ENCODE data around the gene MCTP1.

Gene MCTP1

GRCh38 chr5:95027151-95027721 lies 257.7 kb downstream of the MCTP1 start:
- Mint-ChIP-seq H3K9me3 (no peaks in the 10 kb centered on the region), H3K4me1 (peaks cover 11% of the 10 kb centered on the region), H3K27me3 (ENCODE audit: low read depth) (no peaks in the 10 kb centered on the region), H3K4me3 (no peak overlapping the region), H3K36me3 (ENCODE audit: low read depth) (no peaks in the 10 kb centered on the region), H3K27ac (no peak overlapping the region)
- TF ChIP-seq, protein P1, sequence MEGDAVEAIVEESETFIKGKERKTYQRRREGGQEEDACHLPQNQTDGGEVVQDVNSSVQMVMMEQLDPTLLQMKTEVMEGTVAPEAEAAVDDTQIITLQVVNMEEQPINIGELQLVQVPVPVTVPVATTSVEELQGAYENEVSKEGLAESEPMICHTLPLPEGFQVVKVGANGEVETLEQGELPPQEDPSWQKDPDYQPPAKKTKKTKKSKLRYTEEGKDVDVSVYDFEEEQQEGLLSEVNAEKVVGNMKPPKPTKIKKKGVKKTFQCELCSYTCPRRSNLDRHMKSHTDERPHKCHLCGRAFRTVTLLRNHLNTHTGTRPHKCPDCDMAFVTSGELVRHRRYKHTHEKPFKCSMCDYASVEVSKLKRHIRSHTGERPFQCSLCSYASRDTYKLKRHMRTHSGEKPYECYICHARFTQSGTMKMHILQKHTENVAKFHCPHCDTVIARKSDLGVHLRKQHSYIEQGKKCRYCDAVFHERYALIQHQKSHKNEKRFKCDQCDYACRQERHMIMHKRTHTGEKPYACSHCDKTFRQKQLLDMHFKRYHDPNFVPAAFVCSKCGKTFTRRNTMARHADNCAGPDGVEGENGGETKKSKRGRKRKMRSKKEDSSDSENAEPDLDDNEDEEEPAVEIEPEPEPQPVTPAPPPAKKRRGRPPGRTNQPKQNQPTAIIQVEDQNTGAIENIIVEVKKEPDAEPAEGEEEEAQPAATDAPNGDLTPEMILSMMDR (IDR thresholded peaks at IDR 0.05; ENCODE audit: unreplicated experiment in 3 of 3) = no peak

DNA sequence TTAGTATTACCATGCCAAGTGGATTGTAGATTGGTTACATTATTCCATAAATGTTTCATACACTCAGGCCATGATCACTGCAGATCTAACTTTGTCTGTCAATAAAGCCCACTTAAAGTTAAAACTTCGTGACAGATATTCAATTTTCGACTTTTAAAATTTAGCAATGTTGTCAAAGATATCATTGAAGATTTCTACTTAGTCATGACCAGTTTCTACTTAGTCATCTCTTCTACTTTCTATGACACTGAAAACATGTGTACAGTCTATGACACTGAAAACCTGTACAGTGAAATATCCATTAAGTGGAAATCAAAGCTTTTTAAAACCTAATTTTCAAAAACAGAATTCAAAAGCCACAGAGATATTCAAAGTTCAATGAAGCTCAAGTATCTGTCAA lies 258.2 kb downstream of the MCTP1 start:
- H3K9me3 Mint-ChIP-seq = no peaks in the 10 kb centered on the region
- no peaks in the 10 kb centered on the region for H3K27me3 Mint-ChIP-seq (ENCODE audit: low read depth)
- H3K4me3 Mint-ChIP-seq = no peak overlapping the region
- TF ChIP-seq, protein P1 (IDR thresholded peaks at IDR 0.05; ENCODE audit: unreplicated experiment in 3 of 3) = no peak
- H3K4me1 Mint-ChIP-seq = peaks cover 11% of the 10 kb centered on the region
- no peaks in the 10 kb centered on the region for H3K36me3 Mint-ChIP-seq (ENCODE audit: low read depth)
- no peak overlapping the region for H3K27ac Mint-ChIP-seq

DNA sequence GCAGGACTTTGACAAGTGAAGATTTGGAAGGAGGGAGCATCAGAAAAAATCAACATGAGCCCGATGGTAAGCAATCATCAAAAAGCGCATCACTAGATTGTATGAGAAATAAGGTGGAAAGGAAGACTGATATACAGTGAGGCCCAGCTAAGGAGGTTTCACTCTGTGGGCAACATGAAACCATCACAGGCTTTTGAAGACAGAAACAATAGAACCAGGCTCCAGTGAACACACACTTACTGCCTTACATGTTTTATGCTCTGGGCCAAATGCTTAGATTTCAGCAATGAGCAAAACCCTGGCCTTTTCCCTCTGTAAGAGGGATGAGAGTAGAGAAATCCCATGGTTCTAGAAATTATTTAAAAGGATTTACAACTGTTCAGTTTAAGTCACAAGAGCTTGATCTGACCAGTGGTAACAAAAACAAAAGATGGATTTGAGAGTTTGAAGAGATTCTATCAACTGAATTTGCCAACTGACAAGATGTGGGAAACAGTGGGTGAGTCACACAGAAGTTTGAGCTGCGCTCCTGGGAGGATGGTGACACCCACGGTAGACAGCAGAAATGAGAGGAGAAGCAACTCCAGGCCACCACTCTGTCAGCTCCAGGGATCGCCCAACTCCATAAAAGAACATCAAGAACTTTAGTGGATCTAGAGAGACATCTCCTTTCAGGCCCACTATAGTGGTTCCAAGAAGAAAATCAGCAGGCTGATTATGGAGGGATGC lies 261.8 kb downstream of the MCTP1 start:
- Mint-ChIP-seq H3K27me3 (ENCODE audit: low read depth) (no peaks in the 10 kb centered on the region), H3K36me3 (ENCODE audit: low read depth) (no peaks in the 10 kb centered on the region), H3K27ac (no peak overlapping the region), H3K4me3 (no peak overlapping the region), H3K9me3 (no peaks in the 10 kb centered on the region), H3K4me1 (peaks cover 11% of the 10 kb centered on the region)
- TF ChIP-seq, protein P1 (IDR thresholded peaks at IDR 0.05; ENCODE audit: unreplicated experiment in 3 of 3) = no peak

DNA sequence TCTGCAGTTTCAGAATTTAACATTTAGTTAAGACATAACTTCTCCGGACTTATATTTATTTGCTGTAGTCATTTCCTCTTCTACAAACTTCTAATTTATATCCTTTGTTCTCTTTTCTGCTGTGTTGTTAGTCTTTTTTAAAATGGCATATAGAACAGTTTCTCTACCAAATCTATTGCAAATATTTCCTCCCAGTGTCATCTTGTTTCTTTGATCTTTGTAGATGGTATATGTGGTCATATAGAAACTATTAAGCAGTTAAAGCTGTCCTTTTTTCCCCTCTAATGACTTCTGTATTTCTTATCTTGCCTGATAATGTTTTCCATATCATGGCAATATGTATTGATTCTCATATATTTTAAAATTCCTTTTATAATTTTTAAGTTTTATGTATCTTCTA lies 264.5 kb downstream of the MCTP1 start:
- H3K4me1 Mint-ChIP-seq = no peaks in the 10 kb centered on the region
- H3K36me3 Mint-ChIP-seq (ENCODE audit: low read depth) = no peaks in the 10 kb centered on the region
- H3K27ac Mint-ChIP-seq = no peak overlapping the region
- H3K27me3 Mint-ChIP-seq (ENCODE audit: low read depth) = no peaks in the 10 kb centered on the region
- TF ChIP-seq, protein P1 (IDR thresholded peaks at IDR 0.05; ENCODE audit: unreplicated experiment in 3 of 3) = no peak
- H3K9me3 Mint-ChIP-seq = no peaks in the 10 kb centered on the region
- H3K4me3 Mint-ChIP-seq = no peak overlapping the region

DNA sequence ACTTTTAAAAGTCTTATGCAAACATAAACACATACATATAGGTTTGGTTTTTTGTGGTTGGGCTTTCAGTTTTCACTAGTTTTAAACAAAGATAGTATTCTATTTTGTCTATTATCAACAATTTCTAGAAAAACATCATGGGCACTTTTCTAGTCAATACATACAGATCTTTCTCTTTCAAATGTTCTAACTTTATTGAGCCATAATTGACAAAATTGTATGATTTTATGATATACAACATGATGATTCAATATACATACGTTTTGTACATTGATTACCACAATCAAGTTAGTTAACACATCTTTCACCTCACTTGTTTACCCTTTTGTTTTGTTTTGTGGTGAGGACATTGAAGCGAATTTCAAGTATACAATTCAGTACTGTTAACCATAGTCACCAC lies 265.9 kb downstream of the MCTP1 start:
- no peak overlapping the region for H3K4me3 Mint-ChIP-seq
- H3K36me3 Mint-ChIP-seq (ENCODE audit: low read depth) = no peaks in the 10 kb centered on the region
- no peaks in the 10 kb centered on the region for H3K9me3 Mint-ChIP-seq
- H3K4me1 Mint-ChIP-seq = no peaks in the 10 kb centered on the region
- H3K27me3 Mint-ChIP-seq (ENCODE audit: low read depth) = no peaks in the 10 kb centered on the region
- H3K27ac Mint-ChIP-seq = no peak overlapping the region
- TF ChIP-seq, protein P1 (IDR thresholded peaks at IDR 0.05; ENCODE audit: unreplicated experiment in 3 of 3) = no peak

DNA sequence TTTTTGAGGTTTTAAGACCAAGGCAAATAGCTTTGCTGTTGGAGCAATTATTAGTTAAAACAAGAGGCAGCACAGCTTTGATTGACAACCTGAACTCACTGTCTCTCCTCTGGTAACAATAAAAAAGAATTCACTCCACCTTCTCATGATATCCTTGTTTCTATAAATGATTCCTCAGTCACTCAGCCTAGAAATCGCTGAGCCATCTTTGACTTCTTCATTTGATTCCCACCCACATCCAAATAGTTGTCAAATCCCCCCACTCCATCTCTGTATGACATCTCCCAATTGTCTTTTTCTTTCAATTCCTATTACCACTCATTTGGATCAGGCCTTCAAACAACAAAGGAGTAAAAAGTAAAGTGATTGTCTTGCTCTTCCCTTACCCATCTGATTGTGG lies 266.4 kb downstream of the MCTP1 start:
- Mint-ChIP-seq H3K27ac (no peak overlapping the region), H3K36me3 (ENCODE audit: low read depth) (no peaks in the 10 kb centered on the region), H3K27me3 (ENCODE audit: low read depth) (no peaks in the 10 kb centered on the region), H3K4me3 (no peak overlapping the region), H3K9me3 (no peaks in the 10 kb centered on the region), H3K4me1 (no peaks in the 10 kb centered on the region)
- TF ChIP-seq, protein P1 (IDR thresholded peaks at IDR 0.05; ENCODE audit: unreplicated experiment in 3 of 3) = no peak
